Activated T-cell treated with anti-CD3 and anti-CD28 coated beads, Interleukin-2, amount 50 U/mL, for 24 hours (primary cell): Measurements from ENCODE around the gene FOXQ1.

Experiments used
- DNase-seq: peaks from one replicate; pipeline ENCODE4 v3.0.0-alpha.2; 2020
- H3K27ac Mint-ChIP-seq: 2 replicates; pipeline ENCODE4 v1.8.0; 2020; ENCODE audit warnings: mild to moderate bottlenecking, mixed read lengths
- H3K27me3 Mint-ChIP-seq: 2 replicates; pipeline ENCODE4 v1.8.0; 2020; ENCODE audit warnings: mixed read lengths
- H3K36me3 Mint-ChIP-seq: 2 replicates; pipeline ENCODE4 v1.8.0; 2020; ENCODE audit warnings: low read depth, mixed read lengths
- H3K4me1 Mint-ChIP-seq: 2 replicates; pipeline ENCODE4 v1.8.0; 2020; ENCODE audit warnings: low read depth, mixed read lengths
- H3K4me3 Mint-ChIP-seq: 2 replicates; pipeline ENCODE4 v1.8.0; 2020; ENCODE audit warnings: mild to moderate bottlenecking, moderate library complexity, mixed read lengths
- H3K9me3 Mint-ChIP-seq: 2 replicates; pipeline ENCODE4 v1.8.0; 2020; ENCODE audit warnings: mixed read lengths

The FOXQ1 gene

GRCh38 chr6:1311400-1312202, at the start of gene FOXQ1:
FOXQ1 (plus strand) TSS chr6:1312098; CDS start chr6:1312705, 607 bp downstream.
- Mint-ChIP-seq H3K4me3 (peak within 1 kb of the TSS; percentile 65), H3K4me1 (peaks cover 27% of the 10 kb centered on the region), H3K27me3 (peaks cover 82% of the 10 kb centered on the region), H3K27ac (peak within 1 kb of the TSS; percentile 82), H3K36me3 (no peaks in the 10 kb centered on the region), H3K9me3 (no peaks in the 10 kb centered on the region)
- DNase-seq: peak; percentile 52

- Mint-ChIP-seq H3K27me3 (peaks cover 34% of the 10 kb centered on the region), H3K4me3 (no peak overlapping the region), H3K27ac (no peak overlapping the region), H3K9me3 (no peaks in the 10 kb centered on the region), H3K4me1 (no peaks in the 10 kb centered on the region), H3K36me3 (no peaks in the 10 kb centered on the region)
- no peak for DNase-seq
Observed at GRCh38 chr6:1262704-1263038, 49.2 kb upstream of the FOXQ1 start.

GRCh38 chr6:1263039-1263849, 48.7 kb upstream of the FOXQ1 start:
- no peaks in the 10 kb centered on the region for H3K4me1 Mint-ChIP-seq
- no peaks in the 10 kb centered on the region for H3K36me3 Mint-ChIP-seq
- no peak overlapping the region for H3K4me3 Mint-ChIP-seq
- H3K27me3 Mint-ChIP-seq: peaks cover 35% of the 10 kb centered on the region
- no peak overlapping the region for H3K27ac Mint-ChIP-seq
- no peaks in the 10 kb centered on the region for H3K9me3 Mint-ChIP-seq
- no peak for DNase-seq

- no peak overlapping the region for H3K27ac Mint-ChIP-seq
- H3K36me3 Mint-ChIP-seq: no peaks in the 10 kb centered on the region
Observed at GRCh38 chr6:1263850-1264377, 48.0 kb upstream of the FOXQ1 start.

GRCh38 chr6:1264619-1265445, 47.1 kb upstream of the FOXQ1 start:
- no peaks in the 10 kb centered on the region for H3K36me3 Mint-ChIP-seq
- H3K27ac Mint-ChIP-seq: no peak overlapping the region
- H3K4me3 Mint-ChIP-seq: no peak overlapping the region
- H3K9me3 Mint-ChIP-seq: no peaks in the 10 kb centered on the region
- H3K4me1 Mint-ChIP-seq: no peaks in the 10 kb centered on the region
- H3K27me3 Mint-ChIP-seq: peaks cover 44% of the 10 kb centered on the region
- DNase-seq: no peak

More at GRCh38 chr6:1263850-1264377, 48.0 kb upstream of the FOXQ1 start:
- Mint-ChIP-seq H3K4me1 (no peaks in the 10 kb centered on the region), H3K27me3 (peaks cover 40% of the 10 kb centered on the region), H3K4me3 (no peak overlapping the region), H3K9me3 (no peaks in the 10 kb centered on the region)
- DNase-seq: no peak

GRCh38 chr6:1266686-1267056, 45.2 kb upstream of the FOXQ1 start:
- DNase-seq: no peak
- no peaks in the 10 kb centered on the region for H3K36me3 Mint-ChIP-seq
- peaks cover 49% of the 10 kb centered on the region for H3K27me3 Mint-ChIP-seq
- H3K4me3 Mint-ChIP-seq: no peak overlapping the region
- H3K4me1 Mint-ChIP-seq: no peaks in the 10 kb centered on the region
- H3K27ac Mint-ChIP-seq: no peak overlapping the region
- no peaks in the 10 kb centered on the region for H3K9me3 Mint-ChIP-seq

GRCh38 chr6:1267057-1267732, 44.7 kb upstream of the FOXQ1 start:
- Mint-ChIP-seq H3K9me3 (peaks cover 1% of the 10 kb centered on the region), H3K27me3 (peaks cover 49% of the 10 kb centered on the region), H3K27ac (no peak overlapping the region), H3K4me1 (no peaks in the 10 kb centered on the region), H3K36me3 (no peaks in the 10 kb centered on the region), H3K4me3 (no peak overlapping the region)
- DNase-seq: no peak

GRCh38 chr6:1267790-1268762, 43.8 kb upstream of the FOXQ1 start:
- DNase-seq: no peak
- Mint-ChIP-seq H3K4me3 (no peak overlapping the region), H3K9me3 (peaks cover 4% of the 10 kb centered on the region), H3K36me3 (no peaks in the 10 kb centered on the region), H3K27ac (no peak overlapping the region), H3K4me1 (no peaks in the 10 kb centered on the region), H3K27me3 (peaks cover 46% of the 10 kb centered on the region)

GRCh38 chr6:1271071-1271763, 40.7 kb upstream of the FOXQ1 start:
- H3K4me3 Mint-ChIP-seq: no peak overlapping the region
- H3K9me3 Mint-ChIP-seq: peaks cover 6% of the 10 kb centered on the region
- no peaks in the 10 kb centered on the region for H3K4me1 Mint-ChIP-seq
- no peaks in the 10 kb centered on the region for H3K36me3 Mint-ChIP-seq
- no peak for DNase-seq
- H3K27ac Mint-ChIP-seq: no peak overlapping the region
- peaks cover 48% of the 10 kb centered on the region for H3K27me3 Mint-ChIP-seq

- Mint-ChIP-seq H3K36me3 (no peaks in the 10 kb centered on the region), H3K9me3 (peaks cover 2% of the 10 kb centered on the region), H3K4me3 (no peak overlapping the region), H3K27ac (no peak overlapping the region), H3K27me3 (peaks cover 57% of the 10 kb centered on the region), H3K4me1 (no peaks in the 10 kb centered on the region)
- DNase-seq: no peak
Observed at GRCh38 chr6:1278061-1278720, 33.7 kb upstream of the FOXQ1 start.

- H3K9me3 Mint-ChIP-seq: peaks cover under 1% of the 10 kb centered on the region
- peaks cover 51% of the 10 kb centered on the region for H3K27me3 Mint-ChIP-seq
Observed at GRCh38 chr6:1279065-1279464, 32.8 kb upstream of the FOXQ1 start.

GRCh38 chr6:1280666-1281300, 31.1 kb upstream of the FOXQ1 start:
- H3K27ac Mint-ChIP-seq: no peak overlapping the region
- H3K4me1 Mint-ChIP-seq: no peaks in the 10 kb centered on the region
- H3K36me3 Mint-ChIP-seq: no peaks in the 10 kb centered on the region
- H3K9me3 Mint-ChIP-seq: no peaks in the 10 kb centered on the region
- H3K27me3 Mint-ChIP-seq: peaks cover 38% of the 10 kb centered on the region
- H3K4me3 Mint-ChIP-seq: no peak overlapping the region
- no peak for DNase-seq

More at GRCh38 chr6:1279065-1279464, 32.8 kb upstream of the FOXQ1 start:
- no peak overlapping the region for H3K4me3 Mint-ChIP-seq
- no peaks in the 10 kb centered on the region for H3K36me3 Mint-ChIP-seq
- no peak overlapping the region for H3K27ac Mint-ChIP-seq
- no peaks in the 10 kb centered on the region for H3K4me1 Mint-ChIP-seq
- no peak for DNase-seq
